GM18499 (cell line): ENCODE measurements around the gene FEN1.

ENCODE experiments used
- ATAC-seq: cut with Tn5 transposase; IDR thresholded peaks from one replicate; pipeline ENCODE4 v1.9.1; 2021; ENCODE audit warnings: moderate number of reproducible peaks; ENCODE audit not compliant: insufficient read depth, unreplicated experiment

FEN1 gene

GRCh38 chr11:61793083-61793828, 545 bp downstream of the FEN1 start:
- no peak for ATAC-seq

GRCh38 chr11:61793829-61794204, 1.1 kb downstream of the FEN1 start:
- no peak for ATAC-seq

- no peak for ATAC-seq
These were observed 1.9 kb downstream of the FEN1 start for GRCh38 chr11:61794579-61794978.

- ATAC-seq = no peak
These were observed 2.7 kb downstream of the FEN1 start for GRCh38 chr11:61795459-61795858.

GRCh38 chr11:61795876-61796526, 3.3 kb downstream of the FEN1 start:
- no peak for ATAC-seq

- ATAC-seq = no peak
These were observed 4.7 kb downstream of the FEN1 start for GRCh38 chr11:61797263-61797944.

- ATAC-seq = no peak
These were observed 7.1 kb downstream of the FEN1 start for GRCh38 chr11:61799665-61800284.

- no peak for ATAC-seq
These were observed 7.9 kb downstream of the FEN1 start for GRCh38 chr11:61800331-61801281.

GRCh38 chr11:61802605-61803004, 9.9 kb downstream of the FEN1 start:
- ATAC-seq = no peak

- no peak for ATAC-seq
These were observed 11.4 kb downstream of the FEN1 start for GRCh38 chr11:61803889-61804647.

GRCh38 chr11:61805146-61805545, 12.4 kb downstream of the FEN1 start:
- no peak for ATAC-seq

- no peak for ATAC-seq
These were observed 14.1 kb downstream of the FEN1 start for GRCh38 chr11:61806785-61807184.

GRCh38 chr11:61810671-61811175, 18.0 kb downstream of the FEN1 start:
- ATAC-seq = no peak

- ATAC-seq = no peak
These were observed 19.1 kb downstream of the FEN1 start for GRCh38 chr11:61811831-61812230.

- ATAC-seq = no peak
These were observed 20.2 kb downstream of the FEN1 start for GRCh38 chr11:61812736-61813411.

GRCh38 chr11:61814247-61814957, 21.7 kb downstream of the FEN1 start:
- ATAC-seq = no peak

- ATAC-seq = no peak
These were observed 22.5 kb downstream of the FEN1 start for GRCh38 chr11:61814958-61815789.
